Activated naive CD8-positive, alpha-beta T cell (primary cell): ENCODE data around the gene PHF8.
A peak's percentile ranks its signal among the peaks of the same experiment; 100 is the strongest.

Source experiments
- H3K27ac Mint-ChIP-seq: one replicate; pipeline ENCODE4 v1.8.0; 2021; ENCODE audit warnings: mixed read lengths
- H3K27me3 Mint-ChIP-seq: one replicate; pipeline ENCODE4 v1.8.0; 2021; ENCODE audit warnings: mixed read lengths
- H3K36me3 Mint-ChIP-seq: one replicate; pipeline ENCODE4 v1.8.0; 2021; ENCODE audit warnings: mixed read lengths
- H3K4me1 Mint-ChIP-seq: one replicate; pipeline ENCODE4 v1.8.0; 2021; ENCODE audit warnings: low read depth, mixed read lengths
- H3K4me3 Mint-ChIP-seq: one replicate; pipeline ENCODE4 v1.8.0; 2021; ENCODE audit warnings: mild to moderate bottlenecking, mixed read lengths
- H3K9me3 Mint-ChIP-seq: one replicate; pipeline ENCODE4 v1.8.0; 2021; ENCODE audit warnings: low read depth, mixed read lengths

The PHF8 gene

GRCh38 chrX:53950130-53950733, 94.0 kb downstream of the PHF8 start:
- Mint-ChIP-seq H3K27me3 (no peaks in the 10 kb centered on the region), H3K9me3 (no peaks in the 10 kb centered on the region), H3K4me1 (no peaks in the 10 kb centered on the region), H3K27ac (no peak overlapping the region), H3K36me3 (peaks cover 6% of the 10 kb centered on the region), H3K4me3 (no peak overlapping the region)

DNA sequence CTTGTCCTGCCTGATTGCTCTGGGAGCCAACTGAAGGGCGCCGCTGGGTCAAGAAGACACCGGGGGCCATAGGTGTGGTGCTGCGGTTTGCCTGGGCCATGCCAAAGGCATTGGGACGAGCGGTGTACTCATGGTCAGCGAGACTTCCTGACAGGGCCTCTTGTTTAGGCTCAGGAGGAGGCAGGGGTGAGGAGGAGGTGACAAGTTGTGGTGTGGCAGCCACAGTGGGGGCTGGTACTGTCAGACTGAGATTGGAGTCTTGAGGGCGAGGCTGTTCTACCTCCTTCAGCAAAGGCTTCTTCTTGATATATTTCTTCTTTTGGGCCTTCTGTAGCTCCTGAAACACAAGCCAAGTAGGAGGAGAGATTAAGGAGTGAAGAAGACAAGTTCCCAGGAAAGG, 104.1 kb downstream of the PHF8 start:
- Mint-ChIP-seq H3K36me3 (peaks cover 9% of the 10 kb centered on the region), H3K4me1 (peaks cover 18% of the 10 kb centered on the region), H3K27ac (no peak overlapping the region), H3K9me3 (no peaks in the 10 kb centered on the region), H3K27me3 (no peaks in the 10 kb centered on the region), H3K4me3 (no peak overlapping the region)

DNA sequence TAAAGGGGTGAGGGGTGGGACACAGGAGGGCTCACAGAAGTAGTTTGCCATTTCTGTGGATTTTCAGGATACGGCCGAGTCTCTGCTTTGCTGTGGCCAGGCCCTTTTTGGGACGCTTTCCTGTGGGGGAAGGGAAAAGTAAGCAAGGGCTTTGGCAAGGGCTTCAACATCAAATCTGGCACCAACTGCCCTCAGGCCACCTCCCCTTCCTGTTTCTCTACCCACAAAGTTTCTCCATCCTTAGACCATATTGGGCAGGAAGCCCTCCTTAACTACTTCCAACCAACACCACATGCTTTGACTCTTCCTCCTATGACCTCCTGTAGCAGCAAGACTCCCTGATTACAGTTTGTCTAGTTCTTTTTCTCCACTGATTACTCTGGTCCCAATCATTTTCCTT, 105.1 kb downstream of the PHF8 start:
- Mint-ChIP-seq H3K27me3 (no peaks in the 10 kb centered on the region), H3K27ac (peak overlapping the region; percentile 30), H3K9me3 (no peaks in the 10 kb centered on the region), H3K4me3 (no peak overlapping the region), H3K36me3 (peaks cover 9% of the 10 kb centered on the region), H3K4me1 (peaks cover 18% of the 10 kb centered on the region)

DNA sequence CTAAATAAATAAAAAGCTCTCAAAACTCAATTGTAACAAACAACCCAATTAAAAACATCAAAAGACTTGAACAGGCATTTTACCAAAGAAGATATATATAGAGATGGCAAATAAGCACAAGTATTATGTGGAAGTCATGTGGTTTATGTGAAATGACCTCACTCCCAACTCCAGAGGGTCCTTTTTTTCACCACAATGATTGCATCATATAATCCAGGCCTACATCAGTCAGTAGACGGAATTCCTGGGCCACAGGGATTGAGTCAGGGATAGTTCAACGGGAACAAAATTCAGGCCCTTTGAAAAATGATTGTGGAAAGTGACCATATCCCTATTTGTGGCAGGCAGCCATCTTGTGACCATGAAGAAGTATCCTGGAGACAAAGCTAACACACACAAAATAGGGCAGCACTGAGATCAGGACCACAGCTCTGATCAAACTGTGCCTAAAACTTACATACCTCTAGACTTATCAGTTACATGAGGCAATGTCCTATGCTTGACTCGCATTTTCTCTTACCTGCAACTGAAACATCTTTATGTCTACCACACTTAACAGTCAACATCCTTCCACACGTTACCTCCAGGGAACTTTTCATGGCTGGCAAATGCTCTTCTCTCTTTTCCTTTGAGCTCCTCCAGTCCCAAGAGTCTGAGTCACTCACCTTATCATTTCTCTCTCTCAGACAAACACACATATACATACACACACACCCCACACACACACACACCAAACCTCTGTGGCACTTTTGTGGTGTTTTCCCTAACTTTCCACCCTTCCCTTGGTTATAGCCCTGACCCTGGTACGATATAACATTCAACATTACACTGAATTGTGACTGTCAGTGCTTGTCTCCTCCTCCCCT, 113.5 kb downstream of the PHF8 start:
- H3K27ac Mint-ChIP-seq = peak overlapping the region; percentile 3
- peaks cover 9% of the 10 kb centered on the region for H3K4me1 Mint-ChIP-seq
- no peaks in the 10 kb centered on the region for H3K36me3 Mint-ChIP-seq
- no peaks in the 10 kb centered on the region for H3K27me3 Mint-ChIP-seq
- H3K4me3 Mint-ChIP-seq = no peak overlapping the region
- H3K9me3 Mint-ChIP-seq = no peaks in the 10 kb centered on the region

DNA sequence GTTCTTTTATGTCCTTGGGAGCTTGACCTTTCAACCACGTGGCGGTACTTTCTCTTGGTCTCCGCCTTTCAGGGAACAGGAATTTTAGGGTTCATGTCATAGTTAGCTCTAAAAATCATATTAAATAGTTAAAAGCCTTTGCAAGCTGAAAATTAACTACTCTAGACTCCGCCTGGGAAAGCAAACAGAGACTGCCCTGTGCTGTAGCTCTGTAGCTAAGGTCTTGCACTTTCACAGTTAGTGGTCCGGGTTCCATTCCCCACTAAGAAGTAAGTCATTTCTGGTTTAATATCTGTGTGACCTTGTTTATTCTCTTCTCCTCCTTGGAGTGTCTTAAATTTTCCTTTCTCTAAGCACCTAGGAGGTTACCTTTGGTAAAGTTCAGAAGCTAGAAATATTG, 118.2 kb downstream of the PHF8 start:
- H3K27me3 Mint-ChIP-seq = no peaks in the 10 kb centered on the region

GRCh38 chrX:53918702-53919101, 125.6 kb downstream of the PHF8 start:
- no peaks in the 10 kb centered on the region for H3K27me3 Mint-ChIP-seq

More for the DNA sequence above, 118.2 kb downstream of the PHF8 start:
- Mint-ChIP-seq H3K4me1 (peaks cover 2% of the 10 kb centered on the region), H3K27ac (no peak overlapping the region), H3K4me3 (no peak overlapping the region), H3K9me3 (no peaks in the 10 kb centered on the region), H3K36me3 (no peaks in the 10 kb centered on the region)

DNA sequence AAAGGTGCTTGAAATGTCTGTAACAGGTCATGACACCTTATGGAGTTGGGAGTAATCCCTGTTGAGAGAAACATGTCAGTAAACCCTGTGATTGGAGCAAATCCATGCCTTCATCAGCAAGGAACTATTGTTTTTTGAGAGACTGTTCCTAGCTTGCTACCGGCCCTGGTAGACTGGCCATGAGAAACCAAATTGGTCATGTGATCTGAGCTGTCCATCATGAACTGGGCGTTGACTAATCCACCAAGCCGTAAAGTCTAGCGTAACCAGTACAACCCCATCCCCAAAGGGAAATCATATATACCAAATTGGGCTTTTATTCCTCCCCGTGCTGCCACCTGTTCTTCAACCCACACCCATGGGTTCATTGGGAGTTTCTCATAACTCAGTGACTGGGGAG, 143.7 kb downstream of the PHF8 start:
- Mint-ChIP-seq H3K4me3 (no peak overlapping the region), H3K27ac (no peak overlapping the region), H3K36me3 (no peaks in the 10 kb centered on the region), H3K4me1 (no peaks in the 10 kb centered on the region), H3K27me3 (no peaks in the 10 kb centered on the region), H3K9me3 (no peaks in the 10 kb centered on the region)

More at GRCh38 chrX:53918702-53919101, 125.6 kb downstream of the PHF8 start:
- H3K36me3 Mint-ChIP-seq = no peaks in the 10 kb centered on the region
- H3K9me3 Mint-ChIP-seq = no peaks in the 10 kb centered on the region
- H3K4me3 Mint-ChIP-seq = no peak overlapping the region
- no peaks in the 10 kb centered on the region for H3K4me1 Mint-ChIP-seq
- no peak overlapping the region for H3K27ac Mint-ChIP-seq

DNA sequence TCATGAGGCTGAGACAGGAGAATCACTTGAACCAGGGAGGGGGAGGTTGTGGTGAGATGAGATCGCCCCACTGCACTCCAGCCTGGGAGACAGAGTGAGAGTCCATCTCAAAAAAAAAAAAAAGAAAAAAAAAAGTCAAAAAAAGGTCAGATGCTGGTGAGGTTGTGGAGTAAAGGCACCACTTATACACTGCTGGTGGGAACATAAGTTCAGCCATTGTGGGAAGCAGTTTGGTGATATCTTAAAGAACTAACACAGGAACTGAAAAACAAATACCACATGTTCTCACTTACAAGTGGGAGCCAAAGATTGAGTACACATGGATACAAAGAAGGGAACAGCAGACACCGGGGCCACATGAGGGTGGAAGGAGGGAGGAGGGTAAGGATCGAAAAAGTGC, 149.0 kb downstream of the PHF8 start:
- Mint-ChIP-seq H3K36me3 (no peaks in the 10 kb centered on the region), H3K27ac (no peak overlapping the region), H3K4me1 (no peaks in the 10 kb centered on the region), H3K4me3 (no peak overlapping the region), H3K27me3 (no peaks in the 10 kb centered on the region), H3K9me3 (no peaks in the 10 kb centered on the region)
